IPS-20b (cell line): ENCODE measurements around the gene KRT12.

Source experiments
- H3K27ac ChIP-seq: one replicate; pipeline ENCODE4 v1.5.1; 2013; ENCODE audit warnings: low read length
- H3K27me3 ChIP-seq: 2 replicates; pipeline ENCODE4 v1.6.1; 2013; ENCODE audit warnings: mild to moderate bottlenecking, low read length, inconsistent platforms; ENCODE audit not compliant: insufficient read depth
- H3K36me3 ChIP-seq: 2 replicates; pipeline ENCODE4 v1.6.1; 2013; ENCODE audit warnings: low read depth, mild to moderate bottlenecking, inconsistent platforms, low read length, moderate library complexity; ENCODE audit not compliant: insufficient read depth
- H3K4me1 ChIP-seq: 2 replicates; pipeline ENCODE4 v1.6.1; 2013; ENCODE audit warnings: mild to moderate bottlenecking, control low read depth, inconsistent platforms, low read length, moderate library complexity; ENCODE audit not compliant: insufficient read depth
- H3K4me3 ChIP-seq: 2 replicates; pipeline ENCODE4 v1.5.1; 2013; ENCODE audit warnings: mild to moderate bottlenecking, low read length, inconsistent platforms
- H3K9ac ChIP-seq: 2 replicates; pipeline ENCODE4 v1.6.1; 2013; ENCODE audit warnings: low read depth, mild to moderate bottlenecking, inconsistent platforms, low read length, moderate library complexity
- H3K9me3 ChIP-seq: 2 replicates; pipeline ENCODE4 v1.6.1; 2013; ENCODE audit warnings: mild to moderate bottlenecking, low read depth, low read length, inconsistent platforms; ENCODE audit not compliant: insufficient read depth

KRT12 gene

DNA sequence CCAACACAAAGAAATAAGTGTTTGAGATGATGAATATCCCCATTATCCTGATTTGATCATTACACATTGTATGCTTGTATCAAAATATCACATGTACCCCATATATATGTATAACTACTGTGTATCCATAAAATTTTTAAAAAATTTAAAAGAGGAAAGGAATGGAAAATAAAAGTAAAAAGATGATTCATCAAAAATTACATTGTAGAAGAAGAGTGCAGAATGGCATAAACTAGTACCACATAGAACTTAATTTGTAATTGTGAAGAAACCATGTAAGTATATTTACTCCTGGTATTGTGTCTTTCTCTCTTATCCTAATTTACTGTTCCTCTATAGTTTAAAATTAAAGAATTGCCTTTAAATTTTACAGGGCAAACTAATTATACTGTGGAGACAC lies 33.1 kb downstream of the KRT12 start:
- peaks cover 77% of the 10 kb centered on the region for H3K27me3 ChIP-seq
- H3K27ac ChIP-seq: no peak overlapping the region
- peaks cover 5% of the 10 kb centered on the region; the same call in 1 of the 2 replicates for H3K36me3 ChIP-seq
- H3K9ac ChIP-seq: no peak overlapping the region
- no peak overlapping the region for H3K4me3 ChIP-seq
- H3K4me1 ChIP-seq: no peaks in the 10 kb centered on the region
- no peaks in the 10 kb centered on the region for H3K9me3 ChIP-seq

DNA sequence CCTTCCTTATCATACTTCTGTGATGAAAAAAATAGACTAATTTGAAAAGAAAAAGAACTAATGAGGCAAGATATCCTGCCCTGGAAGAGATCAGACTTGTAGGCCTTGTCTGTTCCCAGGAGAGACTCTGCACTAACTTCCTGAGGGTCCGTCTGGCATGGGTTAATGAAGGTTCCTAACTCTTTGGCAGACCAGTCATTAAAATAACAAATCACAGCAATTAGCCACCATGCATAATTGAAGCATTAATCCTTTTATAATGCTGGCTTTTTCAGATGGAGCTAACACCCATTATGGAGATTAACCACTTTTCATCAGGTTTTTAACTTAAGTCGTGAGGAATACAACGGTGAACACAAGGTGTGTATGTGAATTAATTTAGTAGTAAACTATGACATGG lies 34.2 kb downstream of the KRT12 start:
- Histone ChIP-seq H3K27me3 (peaks cover 70% of the 10 kb centered on the region), H3K36me3 (peaks cover 5% of the 10 kb centered on the region; the same call in 1 of the 2 replicates), H3K27ac (no peak overlapping the region), H3K9me3 (no peaks in the 10 kb centered on the region), H3K4me1 (no peaks in the 10 kb centered on the region), H3K9ac (no peak overlapping the region), H3K4me3 (no peak overlapping the region)

DNA sequence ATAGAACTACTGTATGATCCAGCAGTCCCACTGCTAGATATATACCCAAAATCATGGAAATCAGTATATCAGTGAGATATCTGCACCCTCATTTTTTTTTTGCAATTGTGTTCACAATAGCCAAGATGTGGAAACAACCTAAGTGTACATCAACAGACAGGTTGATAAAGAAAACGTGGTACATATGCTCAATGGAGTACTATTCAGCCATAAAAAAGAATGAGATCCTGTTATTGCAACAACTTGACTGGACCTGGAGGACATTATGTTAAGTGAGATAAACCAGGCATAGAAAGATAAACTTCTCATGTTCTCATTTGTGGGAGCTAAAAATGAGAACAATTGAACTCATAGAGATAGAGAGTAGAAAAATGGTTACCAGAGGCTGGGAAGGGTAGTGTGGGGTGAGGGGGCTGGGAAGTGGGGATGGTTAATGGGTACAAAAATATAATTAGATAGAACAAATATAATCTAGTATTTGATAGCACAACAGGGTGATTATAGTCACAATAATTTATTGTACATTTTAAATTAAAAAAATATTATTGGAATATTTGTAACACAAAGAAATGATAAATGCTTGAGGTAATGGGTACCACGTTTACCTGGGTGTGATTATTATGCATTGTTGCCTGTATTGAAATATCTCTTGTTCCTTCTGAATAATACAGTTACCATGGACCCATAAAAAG lies 36.8 kb downstream of the KRT12 start:
- peaks cover 71% of the 10 kb centered on the region for H3K27me3 ChIP-seq
- no peaks in the 10 kb centered on the region for H3K9me3 ChIP-seq
- peaks cover 5% of the 10 kb centered on the region; the same call in 1 of the 2 replicates for H3K36me3 ChIP-seq
- no peak overlapping the region for H3K9ac ChIP-seq
- H3K4me1 ChIP-seq: no peaks in the 10 kb centered on the region
- no peak overlapping the region for H3K27ac ChIP-seq
- no peak overlapping the region for H3K4me3 ChIP-seq

DNA sequence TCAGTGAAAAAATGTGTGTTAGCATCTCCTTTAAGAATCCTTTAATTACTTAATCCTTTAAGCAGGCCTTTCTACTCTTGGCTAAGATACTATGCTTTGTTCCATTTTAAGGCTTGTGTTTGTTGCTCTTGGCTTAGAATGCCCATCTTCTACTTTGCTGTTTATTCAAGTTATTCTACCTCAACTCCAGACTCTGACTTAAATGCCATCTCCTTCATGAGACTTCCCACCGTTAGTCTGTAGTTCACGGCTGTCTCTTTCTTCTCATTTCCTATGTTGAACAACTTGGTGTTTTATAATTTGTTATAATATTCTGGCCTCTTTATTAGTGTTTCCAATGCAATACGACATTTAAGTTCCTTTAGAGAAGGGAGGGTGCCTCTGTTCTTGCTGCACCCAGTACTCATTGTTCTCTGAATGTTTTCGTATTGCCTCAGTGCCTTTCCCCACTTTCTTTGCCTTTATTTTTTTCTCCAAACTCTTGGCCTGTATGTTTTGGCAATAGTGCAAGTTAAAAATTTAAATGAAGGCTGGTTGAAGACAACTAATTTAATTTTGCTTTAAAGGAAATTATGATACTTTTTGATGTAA lies 38.5 kb downstream of the KRT12 start:
- peaks cover 59% of the 10 kb centered on the region for H3K27me3 ChIP-seq
- H3K9ac ChIP-seq: no peak overlapping the region
- H3K36me3 ChIP-seq: no peaks in the 10 kb centered on the region
- no peak overlapping the region for H3K27ac ChIP-seq
- H3K9me3 ChIP-seq: no peaks in the 10 kb centered on the region
- no peak overlapping the region for H3K4me3 ChIP-seq
- no peaks in the 10 kb centered on the region for H3K4me1 ChIP-seq

DNA sequence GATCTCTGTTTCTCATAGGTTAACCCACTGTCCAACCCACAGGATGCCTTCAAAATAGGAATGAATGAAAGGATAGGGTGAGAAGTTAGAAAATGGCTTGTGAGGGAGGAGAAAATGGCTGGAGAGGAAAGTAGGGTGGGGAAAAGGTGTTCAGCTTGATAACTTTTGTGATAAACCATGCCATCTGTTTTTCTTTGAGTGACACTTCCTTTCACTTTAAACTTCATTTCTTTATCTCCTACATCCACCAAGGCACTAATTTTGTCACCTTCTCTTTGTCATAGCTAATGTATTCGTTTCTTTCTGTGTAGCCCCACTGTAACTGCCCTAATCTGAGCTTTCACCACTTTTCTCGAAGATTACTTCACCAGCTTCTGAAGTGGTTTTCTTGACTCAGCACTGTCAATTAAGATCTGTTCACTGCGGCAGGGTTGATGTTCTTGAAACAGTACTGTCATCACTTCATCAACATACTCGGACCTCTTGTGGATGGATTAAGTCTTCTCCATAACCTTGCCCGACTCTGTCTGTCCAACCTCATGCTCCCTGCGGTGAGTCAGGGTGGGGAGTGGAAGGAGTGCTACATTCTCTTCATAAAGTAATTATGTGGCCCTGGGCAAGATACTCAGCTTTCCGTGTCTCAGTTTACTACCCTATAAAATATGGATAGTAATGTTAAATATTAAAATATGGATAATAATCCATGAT lies 39.1 kb downstream of the KRT12 start:
- no peak overlapping the region for H3K9ac ChIP-seq
- no peak overlapping the region for H3K4me3 ChIP-seq
- no peak overlapping the region for H3K27ac ChIP-seq
- H3K9me3 ChIP-seq: no peaks in the 10 kb centered on the region
- H3K4me1 ChIP-seq: no peaks in the 10 kb centered on the region
- no peaks in the 10 kb centered on the region for H3K36me3 ChIP-seq
- peaks cover 52% of the 10 kb centered on the region for H3K27me3 ChIP-seq

DNA sequence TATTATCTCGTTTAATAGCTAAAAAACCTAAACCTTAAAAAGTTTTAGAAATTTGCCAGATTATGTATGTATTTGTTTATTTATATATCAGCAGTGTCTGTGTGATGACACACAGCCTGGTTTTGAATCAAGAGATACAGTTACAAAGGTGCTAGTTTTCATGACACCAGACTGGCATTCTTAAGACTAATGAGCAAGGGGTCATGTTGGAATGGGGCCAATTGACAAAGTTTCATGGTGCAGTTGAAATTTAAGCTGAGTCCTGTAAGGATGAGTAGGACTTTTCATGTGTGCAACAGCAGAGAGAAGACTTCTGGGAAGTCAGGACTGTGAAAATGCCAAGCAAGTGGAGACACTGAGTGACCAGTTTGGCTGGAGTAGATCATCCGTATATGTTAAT lies 41.4 kb downstream of the KRT12 start:
- no peak overlapping the region for H3K9ac ChIP-seq
- no peaks in the 10 kb centered on the region for H3K4me1 ChIP-seq
- peaks cover 32% of the 10 kb centered on the region for H3K27me3 ChIP-seq
- H3K36me3 ChIP-seq: no peaks in the 10 kb centered on the region
- no peak overlapping the region for H3K27ac ChIP-seq
- no peaks in the 10 kb centered on the region for H3K9me3 ChIP-seq
- no peak overlapping the region for H3K4me3 ChIP-seq

DNA sequence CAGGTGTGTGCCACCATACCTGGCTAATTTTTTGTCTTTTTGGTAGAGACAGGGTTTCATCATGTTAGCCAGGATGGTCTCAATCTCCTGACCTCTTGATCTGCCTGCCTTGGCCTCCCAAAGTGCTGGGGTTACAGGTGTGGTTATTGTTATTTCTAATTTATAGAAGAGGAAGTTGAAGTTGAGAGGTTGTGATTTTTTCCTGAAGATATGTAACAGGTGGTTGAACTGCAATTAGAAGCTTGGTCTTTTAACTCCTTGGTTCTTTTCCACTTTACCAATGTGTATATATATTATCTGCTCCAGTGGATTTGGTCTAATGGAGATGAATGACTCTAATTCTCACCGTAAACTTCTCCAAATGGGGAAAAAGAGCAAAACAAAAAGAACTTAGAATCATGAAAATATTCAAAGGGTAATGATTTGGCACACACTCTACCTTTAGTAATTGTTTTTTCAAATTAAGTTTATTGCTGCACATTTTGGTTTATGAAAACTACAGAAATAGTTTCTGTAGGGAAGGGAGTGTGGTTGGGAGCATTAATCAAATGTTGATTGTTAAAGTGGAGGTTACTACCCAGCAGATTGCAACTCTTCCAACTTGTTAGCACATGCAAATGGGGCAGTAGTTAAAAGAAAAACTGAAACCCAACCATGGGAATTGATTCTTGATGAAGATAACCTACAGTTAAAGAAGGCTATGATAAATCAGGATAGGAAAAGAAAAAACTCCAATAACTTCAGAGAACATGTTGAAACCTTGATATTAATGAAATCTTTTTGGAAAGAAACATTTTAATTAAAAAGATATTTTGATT lies 42.8 kb downstream of the KRT12 start:
- H3K4me3 ChIP-seq: no peak overlapping the region
- H3K9me3 ChIP-seq: no peaks in the 10 kb centered on the region
- no peaks in the 10 kb centered on the region for H3K36me3 ChIP-seq
- no peak overlapping the region for H3K27ac ChIP-seq
- peaks cover 34% of the 10 kb centered on the region for H3K27me3 ChIP-seq
- no peaks in the 10 kb centered on the region; the same call in 1 of the 2 replicates for H3K4me1 ChIP-seq
- H3K9ac ChIP-seq: no peak overlapping the region

DNA sequence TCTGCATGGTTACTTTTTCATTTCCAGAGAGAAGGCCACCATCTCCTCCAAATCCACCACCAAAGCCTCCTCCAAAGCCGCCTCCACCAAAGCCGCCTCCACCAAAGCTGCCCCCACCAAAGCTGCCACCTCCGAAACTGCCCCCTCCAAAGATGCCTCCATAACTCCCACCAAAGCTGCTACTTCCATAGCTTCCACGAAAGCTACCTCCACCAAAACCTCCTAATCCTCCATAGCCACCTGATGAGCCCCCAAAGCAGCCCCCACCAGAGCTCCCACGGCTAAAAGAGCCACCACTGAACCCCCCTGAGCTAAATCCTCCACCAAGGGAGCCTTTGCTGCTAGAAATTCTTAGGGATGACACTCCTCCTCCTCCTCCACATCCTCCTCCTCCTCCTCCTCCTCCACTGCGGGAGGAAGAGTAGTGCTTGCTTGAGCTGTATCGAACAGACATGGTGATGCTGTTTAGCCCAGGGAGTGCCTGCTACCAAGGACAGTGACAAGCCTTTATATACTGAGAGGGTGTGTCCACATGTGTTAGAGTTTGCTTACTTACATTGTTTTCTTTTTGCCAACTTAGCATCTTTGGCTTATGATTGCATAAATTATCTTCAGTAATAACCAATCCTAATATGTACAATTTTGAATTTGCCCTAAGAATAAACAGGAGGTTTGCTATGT lies 44.8 kb downstream of the KRT12 start, which contains the start of gene KRT10:
TSS of gene KRT10 (minus strand) at position 483 of the 681 bp plus-strand sequence. CDS start at position 454, 29 bp downstream.
- Histone ChIP-seq H3K36me3 (peaks cover 3% of the 10 kb centered on the region; the same call in 1 of the 2 replicates), H3K27me3 (peaks cover 24% of the 10 kb centered on the region), H3K27ac (no peak within 1 kb of the TSS), H3K4me1 (no peaks in the 10 kb centered on the region; the same call in 1 of the 2 replicates), H3K9ac (no peak within 1 kb of the TSS), H3K9me3 (no peaks in the 10 kb centered on the region), H3K4me3 (no peak within 1 kb of the TSS)

DNA sequence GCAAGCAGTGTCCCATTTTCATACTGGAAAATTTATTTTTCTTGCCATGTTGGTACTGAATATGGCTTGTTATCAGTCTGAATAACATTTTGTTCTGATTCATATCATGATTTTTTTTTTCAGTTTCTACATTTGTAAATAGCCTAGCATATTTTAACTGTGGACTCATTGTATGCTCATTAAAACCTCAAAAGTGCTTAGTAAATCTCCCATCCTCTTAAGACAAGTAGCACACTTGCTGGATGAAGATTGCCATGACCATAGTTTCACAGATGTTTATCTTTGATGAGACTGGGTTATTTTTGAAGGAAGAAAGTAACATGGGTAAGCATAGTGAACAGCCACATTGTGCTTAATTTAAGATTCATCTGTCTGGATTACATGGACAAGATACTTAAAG lies 45.5 kb downstream of the KRT12 start:
- Histone ChIP-seq H3K4me3 (no peak overlapping the region), H3K9me3 (no peaks in the 10 kb centered on the region)

DNA sequence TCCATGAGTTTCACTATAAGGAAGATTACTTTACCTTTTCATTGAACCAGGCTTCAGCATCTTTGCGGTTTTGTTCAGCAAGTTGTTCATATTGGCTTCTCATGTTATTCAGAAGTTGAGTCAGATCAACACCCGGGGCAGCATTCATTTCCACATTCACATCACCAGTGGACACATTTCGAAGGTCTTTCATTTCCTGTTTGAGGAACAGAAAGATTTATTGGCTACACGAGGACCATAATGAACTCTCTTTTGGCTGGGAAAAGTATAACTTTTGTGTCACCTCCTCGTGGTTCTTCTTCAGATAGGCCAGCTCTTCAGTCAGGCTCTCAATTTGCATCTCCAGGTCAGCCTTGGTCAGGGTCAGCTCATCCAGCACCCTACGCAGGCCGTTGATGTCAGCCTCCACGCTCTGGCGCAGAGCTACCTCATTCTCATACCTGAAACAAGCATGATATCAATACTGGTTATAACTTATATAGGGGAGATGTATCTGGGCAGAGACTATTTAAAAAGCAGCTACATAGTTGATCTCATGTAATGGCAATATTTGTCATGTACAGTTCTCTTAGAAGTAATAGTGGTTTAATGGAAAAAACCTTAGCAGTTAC lies 46.7 kb downstream of the KRT12 start:
- H3K4me3 ChIP-seq: peak overlapping the region; percentile 82
- no peak overlapping the region for H3K27ac ChIP-seq
- peaks cover 6% of the 10 kb centered on the region; the same call in 1 of the 2 replicates for H3K36me3 ChIP-seq
- H3K4me1 ChIP-seq: no peaks in the 10 kb centered on the region; the same call in 1 of the 2 replicates
- H3K9me3 ChIP-seq: no peaks in the 10 kb centered on the region
- 0 out of 2 replicates have a peak, but pooled peaks cover 18% of the 10 kb centered on the region for H3K27me3 ChIP-seq
- no peak overlapping the region for H3K9ac ChIP-seq

More for the DNA sequence above, 45.5 kb downstream of the KRT12 start:
- Histone ChIP-seq H3K9ac (no peak overlapping the region), H3K36me3 (peaks cover 6% of the 10 kb centered on the region; the same call in 1 of the 2 replicates), H3K27ac (no peak overlapping the region), H3K4me1 (no peaks in the 10 kb centered on the region; the same call in 1 of the 2 replicates), H3K27me3 (peaks cover 17% of the 10 kb centered on the region)
